ENCODE results near the gene CDO1. TPM values are rescaled to one million over a fixed set of nuclear protein-coding genes. Genes with fewer than 3 reads are reported as not detected.

The CDO1 gene
- total RNA-seq (10 to 100 TPM; 41.3 to 45.0 TPM), polyA plus RNA-seq (ENCODE audit: insufficient read depth, low read depth, low replicate concordance) (31.6 TPM)
- long read RNA-seq, donor 1, transcript CDO1-201 (5 exons, 1,860 nt), result major isoform, 22 of 22 reads
- long read RNA-seq, donor 1, partial matches to known transcripts, result 0 of 22 reads
- long read RNA-seq, donor 1, other reads (novel, unspliced or antisense), result 0 of 22 reads
- long read RNA-seq, donor 2, transcript CDO1-201 (5 exons, 1,860 nt), result major isoform, 8 of 8 reads
- long read RNA-seq, donor 2, partial matches to known transcripts, result 0 of 8 reads
- long read RNA-seq, donor 2, other reads (novel, unspliced or antisense), result 0 of 8 reads

DNA sequence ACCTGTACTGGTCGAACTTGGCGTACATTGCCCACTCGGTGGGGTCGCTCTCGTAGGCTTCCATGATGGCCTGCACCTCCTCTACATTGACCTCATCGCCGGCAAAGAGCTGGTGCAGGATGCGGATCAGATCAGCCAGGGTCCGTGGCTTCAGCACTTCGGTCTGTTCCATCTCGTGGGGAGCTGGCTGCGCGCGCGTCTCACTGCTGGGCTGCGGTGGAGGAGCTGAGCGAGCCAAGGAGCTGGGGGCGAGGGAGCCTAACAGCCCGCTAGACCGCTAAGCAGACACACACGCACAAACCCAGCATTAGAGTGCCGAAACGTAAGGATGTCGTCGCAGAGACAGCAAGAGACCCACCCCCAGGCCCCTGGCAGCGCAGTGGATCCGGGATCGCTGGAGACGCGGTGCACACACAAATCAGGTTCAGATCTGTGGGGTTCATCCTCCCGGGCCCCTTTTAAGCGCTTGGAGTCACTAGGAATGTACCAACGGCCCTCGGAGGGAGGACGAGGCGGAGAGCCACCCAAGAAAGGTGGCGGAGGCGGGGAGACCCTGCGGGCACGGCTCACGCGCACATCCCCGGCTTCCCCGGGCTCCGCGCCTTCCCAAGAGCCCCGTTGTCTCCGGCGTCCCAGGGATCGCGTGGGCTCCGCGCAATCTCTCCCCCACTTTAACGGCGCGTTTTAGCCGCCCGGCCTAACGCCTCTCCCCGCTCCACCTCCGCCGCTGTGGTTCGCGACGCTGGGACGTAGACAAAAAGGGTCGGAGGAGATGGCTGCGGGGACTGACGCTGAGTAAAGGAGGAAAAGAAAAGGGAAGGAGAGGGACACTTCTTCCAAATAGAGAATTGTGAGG lies at the start of gene CDO1:
CDO1 (minus strand) TSS at position 434 of the 856 bp plus-strand sequence; CDS start at position 172, 262 bp downstream.
- 0 to 1% methylated on average over 37 to 67 of the region's 69 CpGs for WGBS, 2 donors

DNA sequence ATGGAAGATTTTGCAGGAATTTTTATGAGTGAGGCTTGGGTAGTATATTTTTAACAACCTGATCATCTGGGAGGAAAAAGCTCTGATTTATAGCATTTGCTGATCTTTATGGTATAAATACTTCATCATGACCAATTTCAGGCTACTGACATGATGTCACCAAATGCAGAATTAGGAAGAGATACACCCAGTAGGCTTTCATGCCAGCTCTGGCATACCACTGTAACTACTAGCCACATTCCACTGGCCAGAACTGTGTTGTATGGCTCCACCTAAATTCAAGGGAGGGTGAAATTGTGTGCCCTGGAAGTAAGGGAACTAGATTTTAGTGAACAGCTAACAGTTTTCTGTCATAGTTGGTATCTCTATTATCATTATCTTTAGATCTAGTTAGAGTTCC lies 42.9 kb upstream of the CDO1 start:
- H3K27me3 ChIP-seq, result no peaks in the 10 kb centered on the region
- H3K4me1 ChIP-seq, result peaks cover 14% of the 10 kb centered on the region
- no peak for DNase-seq
- no peaks in the 10 kb centered on the region for H3K36me3 ChIP-seq (ENCODE audit: low read depth, missing control alignments)
- intact Hi-C loops (cut with DNase I; ENCODE audit: low total_unique reads), result no loop called here
- no peak overlapping the region for H3K27ac ChIP-seq
- H3K9me3 ChIP-seq, result no peaks in the 10 kb centered on the region
- TF ChIP-seq, protein P1, sequence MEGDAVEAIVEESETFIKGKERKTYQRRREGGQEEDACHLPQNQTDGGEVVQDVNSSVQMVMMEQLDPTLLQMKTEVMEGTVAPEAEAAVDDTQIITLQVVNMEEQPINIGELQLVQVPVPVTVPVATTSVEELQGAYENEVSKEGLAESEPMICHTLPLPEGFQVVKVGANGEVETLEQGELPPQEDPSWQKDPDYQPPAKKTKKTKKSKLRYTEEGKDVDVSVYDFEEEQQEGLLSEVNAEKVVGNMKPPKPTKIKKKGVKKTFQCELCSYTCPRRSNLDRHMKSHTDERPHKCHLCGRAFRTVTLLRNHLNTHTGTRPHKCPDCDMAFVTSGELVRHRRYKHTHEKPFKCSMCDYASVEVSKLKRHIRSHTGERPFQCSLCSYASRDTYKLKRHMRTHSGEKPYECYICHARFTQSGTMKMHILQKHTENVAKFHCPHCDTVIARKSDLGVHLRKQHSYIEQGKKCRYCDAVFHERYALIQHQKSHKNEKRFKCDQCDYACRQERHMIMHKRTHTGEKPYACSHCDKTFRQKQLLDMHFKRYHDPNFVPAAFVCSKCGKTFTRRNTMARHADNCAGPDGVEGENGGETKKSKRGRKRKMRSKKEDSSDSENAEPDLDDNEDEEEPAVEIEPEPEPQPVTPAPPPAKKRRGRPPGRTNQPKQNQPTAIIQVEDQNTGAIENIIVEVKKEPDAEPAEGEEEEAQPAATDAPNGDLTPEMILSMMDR (IDR thresholded peaks at IDR 0.05), result no peak
- TF ChIP-seq POLR2A (IDR thresholded peaks at IDR 0.05), result no peak
- H3K4me3 ChIP-seq, result no peak overlapping the region

More for the DNA sequence above, at the start of gene CDO1:
- intact Hi-C loops (cut with DNase I; ENCODE audit: low total_unique reads), result no loop called here
- no peak for TF ChIP-seq POLR2A (IDR thresholded peaks at IDR 0.05)
- TF ChIP-seq, protein P1 (IDR thresholded peaks at IDR 0.05), result no peak
- H3K9me3 ChIP-seq, result no peaks in the 10 kb centered on the region
- H3K4me1 ChIP-seq, result peaks cover 11% of the 10 kb centered on the region
- H3K27me3 ChIP-seq, result no peaks in the 10 kb centered on the region
- no peaks in the 10 kb centered on the region for H3K36me3 ChIP-seq (ENCODE audit: low read depth, missing control alignments)
- H3K27ac ChIP-seq, result peak within 1 kb of the TSS; percentile 80 to 87
- peak; percentile 81 for DNase-seq
- peak within 1 kb of the TSS; percentile 65 to 72 for H3K4me3 ChIP-seq

DNA sequence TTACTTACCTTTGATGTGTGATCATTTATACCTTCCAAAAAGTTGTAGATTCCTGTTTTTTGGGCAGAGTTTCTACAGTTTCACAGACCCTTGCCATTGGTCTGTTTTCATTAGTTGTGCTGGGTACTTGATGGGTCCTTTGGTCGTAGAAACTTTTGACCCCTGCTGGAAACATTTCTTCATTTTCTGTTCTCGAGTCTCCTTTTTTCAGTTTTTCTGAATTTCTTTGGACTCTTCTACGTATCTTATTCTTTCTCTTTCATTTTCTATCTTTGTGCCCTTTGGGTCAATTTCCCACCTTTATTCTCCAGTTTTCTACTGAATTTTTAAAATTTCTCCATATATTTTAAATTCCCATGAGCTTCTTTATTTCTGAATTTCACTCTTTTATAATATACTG lies 41.9 kb upstream of the CDO1 start:
- Histone ChIP-seq H3K27ac (peak overlapping the region in 1 of 2 donors; percentile 38), H3K9me3 (no peaks in the 10 kb centered on the region), H3K36me3 (ENCODE audit: low read depth, missing control alignments) (no peaks in the 10 kb centered on the region), H3K27me3 (no peaks in the 10 kb centered on the region), H3K4me3 (no peak overlapping the region), H3K4me1 (peaks cover 14% of the 10 kb centered on the region)
- intact Hi-C loops (cut with DNase I; ENCODE audit: low total_unique reads), result no loop called here
- TF ChIP-seq POLR2A (IDR thresholded peaks at IDR 0.05), result no peak
- TF ChIP-seq, protein P1 (IDR thresholded peaks at IDR 0.05), result no peak
- no peak for DNase-seq
- WGBS, 2 donors, result 54 to 76% methylated on average over 3 of the region's 3 CpGs

DNA sequence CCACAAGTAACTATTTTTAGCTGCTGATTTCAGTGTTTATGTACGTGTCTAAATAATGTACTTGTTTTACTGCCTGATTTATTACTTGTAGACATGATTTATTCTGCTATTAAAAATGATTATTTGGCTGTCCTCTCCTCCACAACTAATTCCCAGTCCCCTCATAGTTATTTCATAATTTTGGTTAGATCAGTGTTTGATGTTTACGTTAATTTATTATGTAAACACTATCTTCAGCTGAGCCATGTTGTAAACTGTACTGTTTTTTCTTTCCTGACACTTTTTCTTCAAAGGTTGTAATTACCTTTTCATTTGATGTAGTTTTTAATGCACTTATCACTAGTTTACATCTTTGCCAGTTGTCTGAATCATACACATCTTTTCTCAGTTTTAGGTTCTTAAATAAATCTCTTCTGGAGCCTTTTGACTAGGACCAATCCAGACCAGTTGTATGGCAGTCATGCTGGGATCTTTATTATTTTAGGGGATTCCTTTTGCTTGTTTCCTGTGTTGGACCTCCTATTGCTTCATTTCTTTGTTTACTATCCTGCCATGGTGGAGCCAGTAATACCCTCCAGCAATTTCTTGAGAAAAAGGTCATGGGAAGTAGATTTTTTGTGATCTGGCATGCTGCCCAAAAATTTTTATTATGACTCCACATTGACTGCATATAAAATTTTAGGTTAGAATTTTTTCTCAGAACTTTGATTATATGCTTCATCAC lies 41.3 kb upstream of the CDO1 start:
- no peak overlapping the region for H3K4me3 ChIP-seq
- peak overlapping the region in 1 of 2 donors; percentile 38 for H3K27ac ChIP-seq
- DNase-seq, result no peak
- WGBS, 2 donors, result 57 to 63% methylated on average over 2 of the region's 2 CpGs
- no peaks in the 10 kb centered on the region for H3K9me3 ChIP-seq
- intact Hi-C loops (cut with DNase I; ENCODE audit: low total_unique reads), result no loop called here
- H3K4me1 ChIP-seq, result peaks cover 14% of the 10 kb centered on the region
- H3K36me3 ChIP-seq (ENCODE audit: low read depth, missing control alignments), result no peaks in the 10 kb centered on the region
- no peaks in the 10 kb centered on the region for H3K27me3 ChIP-seq
- TF ChIP-seq, protein P1 (IDR thresholded peaks at IDR 0.05), result no peak
- no peak for TF ChIP-seq POLR2A (IDR thresholded peaks at IDR 0.05)

Measured in testis (tissue), 5 donors.